ENCODE results near the gene COMMD9. TPM values are rescaled to one million over a fixed set of nuclear protein-coding genes. Genes with fewer than 3 reads are reported as not detected.

Gene COMMD9
- total and polyA plus RNA-seq, 10 of the 15 experiments (the other 5 are each of a cell fraction or from before 2014, with no cell fraction given) = 31.4 to 119 (median 56.2) TPM

DNA sequence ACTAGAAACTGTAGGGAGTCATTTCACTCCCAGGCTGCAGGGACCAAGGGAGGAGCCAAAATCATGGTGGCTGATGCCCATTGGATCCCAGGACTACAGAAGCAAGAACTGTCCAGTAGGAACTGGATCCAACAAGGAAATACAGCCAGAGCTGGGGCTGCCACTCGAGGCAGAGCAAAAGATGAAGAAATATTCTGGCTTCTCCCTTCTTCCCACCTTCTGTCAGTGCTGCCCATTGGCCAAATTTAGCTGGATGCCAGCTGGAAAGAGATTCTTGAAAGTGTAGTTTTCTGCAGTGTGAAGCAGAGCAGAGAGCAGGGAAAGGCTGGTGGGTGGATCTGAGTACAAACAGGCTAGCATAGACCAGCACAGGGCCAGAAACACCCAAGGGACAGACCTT lies 45.6 kb downstream of the COMMD9 start:
- SMC1A ChIA-PET (ENCODE audit: uncharacterized antibody, unreplicated experiment) = no interaction called here
- H4K20me1 ChIP-seq (ENCODE audit: control insufficient read depth, insufficient read depth) = no peaks in the 10 kb centered on the region
- no peak for TF ChIP-seq ZBTB40 (IDR thresholded peaks at IDR 0.05; ENCODE audit: borderline replicate concordance)
- TF ChIP-seq YY1 (IDR thresholded peaks at IDR 0.05; ENCODE audit: low read depth, low read length) = no peak
- TF ChIP-seq MEF2B (IDR thresholded peaks at IDR 0.05; ENCODE audit: partially characterized antibody, poor library complexity, severe bottlenecking) = no peak
- TF ChIP-seq GATAD2B (conservative IDR thresholded peaks at IDR 0.05; ENCODE audit: low read depth) = no peak
- no peak for TF ChIP-seq PAX8 (IDR thresholded peaks at IDR 0.05)
- H3K9ac ChIP-seq (ENCODE audit: control insufficient read depth, insufficient read depth, low read length) = no peak overlapping the region
- WGBS (ENCODE audit: insufficient coverage, insufficient replicate concordance, low lambda C conversion rate, missing lambda C conversion rate) = 0% methylated on average over 1 of the region's 1 CpG
- no peak overlapping the region for H3K4me3 ChIP-seq
- CTCF ChIA-PET = no interaction called here
- intact Hi-C loops (cut with micrococcal nuclease; ENCODE audit: unreplicated experiment) (no loop called here), in situ Hi-C loops (cut with MboI) (no loop called here)
- H3K79me2 ChIP-seq (ENCODE audit: control insufficient read depth, insufficient read depth, low read length) = no peaks in the 10 kb centered on the region
- no peaks in the 10 kb centered on the region for H3K36me3 ChIP-seq (ENCODE audit: control insufficient read depth in 2 of 2, insufficient read depth in 2 of 2, low read length in 1 of 2)
- DNase-seq (ENCODE audit: low read depth, low spot score) = no peak
- no peaks in the 10 kb centered on the region for H3K4me1 ChIP-seq (ENCODE audit: control insufficient read depth, insufficient read depth, low read length)
- POLR2A ChIA-PET = no interaction called here
- H3K9me3 ChIP-seq (replicated peaks; ENCODE audit: control insufficient read depth, insufficient read depth, low read length) = no peaks in the 10 kb centered on the region
- H3K4me2 ChIP-seq (ENCODE audit: control insufficient read depth, insufficient read depth) = no peak overlapping the region
- no peak overlapping the region for H2AFZ ChIP-seq (ENCODE audit: control insufficient read depth, low read depth, low read length)
- no peak for FAIRE-seq
- H3K27me3 ChIP-seq (replicated peaks in 1 of 2; ENCODE audit: control insufficient read depth in 2 of 2, insufficient read depth in 2 of 2, low read length in 1 of 2) = no peaks in the 10 kb centered on the region; a peak in 1 of 4 replicates
- H3K27ac ChIP-seq (ENCODE audit: control insufficient read depth, insufficient read depth) = no peak overlapping the region
- ATAC-seq = no peak
- BruUV-seq (replicated peaks) = no TSS peak
- RAD21 ChIA-PET (ENCODE audit: unreplicated experiment) = no interaction called here
